Superior temporal gyrus (tissue), 1 donor: ENCODE results near the gene SIGLEC14.

Experiments
- DNase-seq: peaks from one replicate; pipeline ENCODE4 v3.0.0-alpha.2; 2016; ENCODE audit errors: extremely low spot score

Gene SIGLEC14

GRCh38 chr19:51621178-51621577, 25.4 kb downstream of the SIGLEC14 start:
- DNase-seq, result no peak

GRCh38 chr19:51615991-51616390, 30.6 kb downstream of the SIGLEC14 start:
- no peak for DNase-seq

DNA sequence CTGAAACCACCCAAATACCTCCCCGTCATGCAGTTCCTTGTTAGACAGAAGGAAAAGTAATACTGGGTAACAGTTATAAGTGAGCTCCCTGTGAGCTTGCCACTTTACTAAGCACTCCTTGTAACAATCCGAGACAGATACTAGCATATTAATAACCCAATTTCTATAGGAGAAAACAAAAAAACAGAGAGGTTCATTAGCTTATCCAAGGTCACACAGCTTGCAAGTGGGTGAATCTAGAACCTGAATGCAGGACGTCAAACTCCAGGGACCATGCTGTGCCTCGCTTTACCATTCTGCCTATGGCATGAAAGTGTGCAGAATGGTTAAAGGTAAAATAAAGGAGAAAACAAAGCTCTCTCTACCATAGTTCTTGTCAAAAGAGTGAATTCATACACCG, 31.8 kb downstream of the SIGLEC14 start:
- DNase-seq, result no peak

DNA sequence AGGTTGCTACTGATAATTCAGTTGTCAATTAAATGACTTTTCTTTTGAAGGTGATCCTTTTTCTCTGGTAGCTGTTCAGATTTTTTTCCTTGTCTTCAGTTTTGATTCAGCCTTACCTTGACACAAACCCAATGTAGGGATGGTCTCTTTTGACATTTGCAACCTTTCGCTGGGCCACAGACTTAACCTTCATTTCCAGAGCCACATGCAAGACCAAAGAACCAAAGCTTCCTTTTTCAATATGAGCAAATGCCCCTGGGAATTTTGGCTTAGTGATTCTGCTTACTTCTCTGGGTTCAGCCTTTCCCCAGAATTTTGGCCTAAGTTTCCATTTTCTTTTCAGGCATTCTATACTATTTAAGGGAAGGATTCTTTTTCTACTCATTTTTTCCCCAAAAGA, 36.0 kb downstream of the SIGLEC14 start:
- DNase-seq, result no peak

GRCh38 chr19:51607920-51608562, 38.6 kb downstream of the SIGLEC14 start:
- peak; percentile 44 for DNase-seq

DNA sequence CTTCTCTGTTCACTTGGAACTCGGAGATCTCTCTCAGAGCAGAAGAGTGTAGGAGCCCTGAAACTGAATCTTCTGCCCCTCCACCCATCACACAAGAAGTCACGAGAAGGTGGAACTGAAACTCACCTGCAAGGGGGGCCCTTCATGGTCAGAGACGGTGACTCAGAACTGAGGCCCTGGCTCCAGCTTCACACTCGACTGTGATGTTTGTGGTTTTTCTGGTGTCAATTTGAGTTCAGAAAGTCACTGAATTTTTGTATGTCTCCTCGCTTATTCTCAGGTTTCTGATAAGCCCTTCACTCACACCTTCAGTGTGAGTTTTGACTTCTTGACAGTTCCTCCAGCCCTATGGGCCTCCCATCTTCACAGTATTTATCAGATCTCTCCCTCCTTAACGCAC, 39.5 kb downstream of the SIGLEC14 start:
- no peak for DNase-seq

GRCh38 chr19:51602189-51602854, 44.3 kb downstream of the SIGLEC14 start:
- no peak for DNase-seq

- no peak for DNase-seq
These were observed 45.6 kb downstream of the SIGLEC14 start for GRCh38 chr19:51600940-51601580.

DNA sequence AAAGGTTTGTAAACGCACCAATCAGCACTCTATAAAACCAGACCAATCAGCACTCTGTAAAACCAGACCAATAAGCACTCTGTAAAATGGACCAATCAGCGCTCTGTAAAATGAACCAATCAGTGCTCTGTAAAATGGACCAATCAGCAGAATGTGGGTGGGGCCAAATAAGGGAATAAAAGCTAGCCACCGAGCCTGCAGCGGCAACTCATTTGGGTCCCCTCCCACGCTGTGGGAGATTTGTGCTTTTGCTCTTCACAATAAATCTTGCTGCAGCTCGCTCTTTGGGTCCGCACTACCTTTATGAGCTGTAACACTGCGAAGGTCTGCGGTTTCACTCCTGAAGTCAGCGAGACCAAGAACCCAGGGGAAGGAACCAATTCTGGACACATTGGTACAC, 47.5 kb downstream of the SIGLEC14 start:
- no peak for DNase-seq

GRCh38 chr19:51598159-51598915, 48.3 kb downstream of the SIGLEC14 start:
- no peak for DNase-seq

- DNase-seq, result no peak
These were observed 51.1 kb downstream of the SIGLEC14 start for GRCh38 chr19:51595190-51596175.

GRCh38 chr19:51594774-51595109, 51.9 kb downstream of the SIGLEC14 start:
- no peak for DNase-seq

DNA sequence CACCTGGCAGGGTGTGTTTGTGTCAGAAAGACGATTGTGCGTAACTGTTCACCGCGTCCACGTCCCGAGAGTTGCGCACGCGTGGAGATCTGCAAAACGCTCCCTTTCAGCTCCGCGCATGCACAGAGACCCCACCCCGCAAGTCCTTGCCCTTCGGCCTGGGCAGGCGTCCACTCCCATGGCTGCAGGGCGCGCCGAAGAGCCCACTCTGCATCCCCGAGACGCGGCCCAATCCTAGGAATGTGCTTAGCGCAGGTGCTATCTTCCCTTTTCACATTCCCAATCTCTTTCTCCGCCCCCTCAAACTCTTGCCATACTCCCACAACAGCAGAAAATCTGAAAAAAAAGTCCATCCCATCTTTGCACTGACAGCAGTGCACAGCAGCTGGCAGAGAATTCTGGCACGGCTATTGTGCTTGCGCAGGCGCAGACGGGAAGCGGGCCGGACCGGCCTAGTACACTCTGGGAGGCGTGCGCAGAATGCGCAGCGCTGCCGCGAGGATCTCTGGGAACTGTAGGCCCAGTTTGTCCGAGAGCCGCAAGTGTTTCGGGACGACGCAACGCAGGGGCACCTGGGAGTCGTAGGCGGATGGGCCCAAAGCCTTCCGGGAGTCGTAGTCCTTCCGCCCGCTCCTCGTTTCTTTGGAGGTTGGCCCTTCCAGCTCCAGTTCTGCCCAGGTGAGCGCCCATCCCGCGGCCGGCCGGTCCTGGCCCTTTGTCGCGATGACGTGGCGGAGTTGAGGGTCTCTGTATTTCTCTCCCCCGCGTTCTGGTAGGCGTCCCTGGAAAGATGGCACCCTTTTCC, 52.5 kb downstream of the SIGLEC14 start:
- peak; percentile 100 for DNase-seq

DNA sequence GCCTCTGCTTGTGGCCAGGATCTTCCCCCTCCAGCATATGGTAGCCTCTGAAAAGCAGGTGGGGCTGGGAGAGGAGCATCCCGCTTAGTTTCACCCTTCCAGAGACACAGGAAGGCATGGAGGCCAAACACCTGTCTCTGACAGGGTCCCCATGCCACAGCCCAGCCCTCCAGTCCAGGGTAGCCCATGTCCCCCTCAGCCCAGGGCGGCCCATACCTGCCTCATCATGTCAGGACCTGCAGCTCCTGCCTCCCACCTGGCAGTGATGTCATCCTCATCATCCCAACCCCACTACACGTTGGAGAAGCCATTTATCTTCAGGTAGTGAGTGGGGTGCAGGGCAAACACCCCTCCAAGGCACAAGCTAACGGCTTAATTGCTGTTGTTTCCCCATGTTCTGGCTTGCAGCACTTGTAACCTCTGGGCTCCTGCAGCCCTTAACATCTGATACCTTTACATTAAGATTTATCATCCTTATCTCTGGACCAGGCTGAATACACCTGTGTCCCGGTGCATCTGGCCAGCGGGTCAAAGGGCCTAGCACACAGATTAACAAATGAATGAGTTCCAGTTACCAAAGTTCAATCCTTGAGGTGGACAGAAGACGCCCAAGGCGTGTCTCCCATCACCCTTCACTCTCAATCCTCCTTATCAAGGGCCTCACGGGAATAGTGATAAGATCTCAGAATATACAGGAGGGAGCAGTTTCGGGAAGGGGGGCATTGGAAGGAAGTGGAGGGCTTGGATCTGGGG, 53.3 kb downstream of the SIGLEC14 start:
- DNase-seq, result peak; percentile 16
